KMS-11 (cell line): ENCODE measurements around the gene BLTP2.
A peak's percentile ranks its signal among the peaks of the same experiment; 100 is the strongest.
"Not testable (repeated sequence)": the region's sequence is repeated elsewhere in the genome, so short reads cannot be mapped to it uniquely, and the experiment has no call there.

ENCODE experiments used
- H2AFZ ChIP-seq: fragments of 200-600 bp; sonication (generic); 2 replicates; pipeline ENCODE4 v1.6.1; 2016; ENCODE audit warnings: antibody characterized with exemption, mixed run types, low read depth
- H3K27ac ChIP-seq: fragments of 200-600 bp; sonication (generic); 2 replicates; pipeline ENCODE4 v1.6.1; 2016; ENCODE audit warnings: mild to moderate bottlenecking, mixed run types
- H3K27me3 ChIP-seq: fragments of 200-600 bp; sonication (generic); 2 replicates; pipeline ENCODE4 v1.6.1; 2017; ENCODE audit warnings: mild to moderate bottlenecking, low read depth, mixed run types, moderate library complexity; ENCODE audit not compliant: insufficient read depth
- H3K36me3 ChIP-seq: fragments of 200-600 bp; sonication (generic); 2 replicates; pipeline ENCODE4 v1.6.1; 2017; ENCODE audit warnings: mild to moderate bottlenecking, mixed run types; ENCODE audit not compliant: insufficient read depth
- H3K4me1 ChIP-seq: fragments of 200-600 bp; sonication (generic); 2 replicates; pipeline ENCODE4 v1.6.1; 2016; ENCODE audit warnings: mild to moderate bottlenecking, low read depth, mixed run types; ENCODE audit not compliant: poor library complexity, severe bottlenecking
- H3K4me2 ChIP-seq: fragments of 200-600 bp; sonication (generic); 2 replicates; pipeline ENCODE4 v1.7.0; 2016; ENCODE audit warnings: mild to moderate bottlenecking, mixed run types
- H3K4me3 ChIP-seq: fragments of 200-600 bp; sonication (generic); IDR thresholded peaks from 2 replicates; pipeline ENCODE4 v1.6.1; 2017; ENCODE audit warnings: low read depth, low read length, mixed read lengths; ENCODE audit not compliant: insufficient read depth
- H3K79me2 ChIP-seq: fragments of 200-600 bp; sonication (generic); 2 replicates; pipeline ENCODE4 v1.6.1; 2016; ENCODE audit warnings: low read depth, mixed run types; ENCODE audit not compliant: insufficient read depth
- H3K9ac ChIP-seq: fragments of 200-600 bp; sonication (generic); 2 replicates; pipeline ENCODE4 v1.6.1; 2016; ENCODE audit warnings: mild to moderate bottlenecking, mixed run types
- H4K20me1 ChIP-seq: fragments of 200-600 bp; sonication (generic); 2 replicates; pipeline ENCODE4 v1.6.1; 2016; ENCODE audit warnings: mild to moderate bottlenecking, mixed run types; ENCODE audit not compliant: insufficient read depth
- CTCF ChIP-seq: fragments of 200-600 bp; sonication (generic); conservative IDR thresholded peaks from 2 replicates; pipeline ENCODE4 v1.6.1; 2017; ENCODE audit warnings: low read depth, mild to moderate bottlenecking, antibody characterized with exemption, low read length, moderate library complexity, mixed read lengths

The BLTP2 gene

GRCh38 chr17:28610376-28610775 lies 34.6 kb downstream of the BLTP2 start:
- no peak for TF ChIP-seq CTCF
- Histone ChIP-seq H3K4me1 (peaks cover 4% of the 10 kb centered on the region), H3K36me3 (peaks cover 5% of the 10 kb centered on the region; the same call in 1 of the 2 replicates), H3K27ac (no peak overlapping the region), H3K79me2 (no peaks in the 10 kb centered on the region), H2AFZ (no peak overlapping the region), H3K9ac (no peak overlapping the region), H3K4me3 (no peak overlapping the region), H3K4me2 (no peak overlapping the region), H3K27me3 (no peaks in the 10 kb centered on the region), H4K20me1 (no peaks in the 10 kb centered on the region)

DNA sequence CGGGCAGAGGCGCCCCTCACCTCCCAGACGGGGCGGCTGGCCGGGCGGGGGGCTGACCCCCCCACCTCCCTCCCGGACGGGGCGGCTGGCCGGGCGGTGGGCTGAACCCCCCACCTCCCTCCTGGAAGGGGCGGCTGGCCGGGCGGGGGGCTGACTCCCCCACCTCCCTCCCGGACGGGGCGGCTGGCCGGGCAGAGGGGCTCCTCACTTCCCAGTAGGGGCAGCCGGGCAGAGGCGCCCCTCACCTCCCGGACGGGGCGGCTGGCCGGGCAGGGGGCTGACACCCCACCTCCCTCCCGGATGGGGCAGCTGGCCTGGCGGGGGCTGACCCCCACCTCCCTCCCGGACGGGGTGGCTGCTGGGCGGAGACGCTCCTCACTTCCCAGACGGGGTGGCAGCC lies 40.9 kb downstream of the BLTP2 start:
- H3K27me3 ChIP-seq, H3K9ac ChIP-seq, H3K27ac ChIP-seq, H3K4me3 ChIP-seq, H3K4me1 ChIP-seq, H4K20me1 ChIP-seq, H2AFZ ChIP-seq, H3K4me2 ChIP-seq, H3K36me3 ChIP-seq, H3K79me2 ChIP-seq: not testable (repeated sequence)

GRCh38 chr17:28599311-28600184 lies 45.4 kb downstream of the BLTP2 start:
- TF ChIP-seq CTCF, result no peak
- Histone ChIP-seq H3K36me3 (no peaks in the 10 kb centered on the region; the same call in 1 of the 2 replicates), H3K9ac (peak overlapping the region; percentile 79), H3K27ac (peak overlapping the region; percentile 88), H2AFZ (peak overlapping the region; percentile 91), H3K4me1 (peaks cover 19% of the 10 kb centered on the region), H3K4me2 (peak overlapping the region; percentile 78), H3K79me2 (peaks cover 38% of the 10 kb centered on the region), H4K20me1 (no peaks in the 10 kb centered on the region), H3K4me3 (no peak overlapping the region), H3K27me3 (no peaks in the 10 kb centered on the region)

- peaks cover 38% of the 10 kb centered on the region for H3K79me2 ChIP-seq
- H3K4me3 ChIP-seq, result no peak within 1 kb of the TSS
- peak within 1 kb of the TSS; percentile 91 for H2AFZ ChIP-seq
- peak within 1 kb of the TSS; percentile 88 for H3K27ac ChIP-seq
- peak within 1 kb of the TSS; percentile 79 for H3K9ac ChIP-seq
- H3K4me2 ChIP-seq, result peak within 1 kb of the TSS; percentile 78
- H3K4me1 ChIP-seq, result peaks cover 19% of the 10 kb centered on the region
- no peaks in the 10 kb centered on the region for H4K20me1 ChIP-seq
- no peaks in the 10 kb centered on the region; the same call in 1 of the 2 replicates for H3K36me3 ChIP-seq
- H3K27me3 ChIP-seq, result no peaks in the 10 kb centered on the region
- no peak for TF ChIP-seq CTCF
These were observed 46.1 kb downstream of the BLTP2 start, which contains the start of gene SPAG5 for GRCh38 chr17:28598799-28599310. TSS of gene SPAG5 (minus strand) at chr17:28599025. CDS start at chr17:28598946, 79 bp downstream.

DNA sequence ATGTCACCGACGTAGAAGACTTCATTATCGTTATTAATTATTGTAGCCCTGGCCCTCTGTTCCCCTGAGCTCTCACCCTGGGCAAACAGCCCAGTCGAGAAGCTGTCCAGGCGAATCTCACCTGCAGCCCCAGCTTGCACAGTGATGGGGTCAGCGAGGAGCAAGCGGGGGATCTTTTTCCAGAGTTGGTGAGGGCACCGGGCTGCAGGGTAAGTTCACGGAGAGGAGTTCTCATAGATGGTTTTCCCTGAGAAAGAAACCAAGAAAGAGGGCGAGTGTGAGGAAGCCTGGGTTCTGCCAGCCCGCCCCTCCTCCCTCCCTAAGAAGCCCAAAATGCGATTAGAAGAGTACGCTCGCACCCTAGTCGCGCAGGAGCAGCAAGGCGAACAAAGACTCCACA lies 46.6 kb downstream of the BLTP2 start:
- H3K36me3 ChIP-seq, result no peaks in the 10 kb centered on the region; the same call in 1 of the 2 replicates
- peaks cover 38% of the 10 kb centered on the region for H3K79me2 ChIP-seq
- H3K9ac ChIP-seq, result peak overlapping the region; percentile 79
- H3K27ac ChIP-seq, result peak overlapping the region; percentile 88
- TF ChIP-seq CTCF, result no peak
- H3K4me3 ChIP-seq, result no peak overlapping the region
- no peaks in the 10 kb centered on the region for H4K20me1 ChIP-seq
- H3K4me2 ChIP-seq, result peak overlapping the region; percentile 78
- peak overlapping the region; percentile 91 for H2AFZ ChIP-seq
- H3K27me3 ChIP-seq, result no peaks in the 10 kb centered on the region
- H3K4me1 ChIP-seq, result peaks cover 19% of the 10 kb centered on the region
